Measurements from ENCODE around the gene AFDN. TPM values are rescaled to one million over a fixed set of nuclear protein-coding genes. Genes with fewer than 3 reads are reported as not detected.

AFDN gene
- total and polyA plus RNA-seq, 2 of the 8 experiments (the other 6 are each of a cell fraction or from before 2014, with no cell fraction given) = 53.4 to 192 TPM

DNA sequence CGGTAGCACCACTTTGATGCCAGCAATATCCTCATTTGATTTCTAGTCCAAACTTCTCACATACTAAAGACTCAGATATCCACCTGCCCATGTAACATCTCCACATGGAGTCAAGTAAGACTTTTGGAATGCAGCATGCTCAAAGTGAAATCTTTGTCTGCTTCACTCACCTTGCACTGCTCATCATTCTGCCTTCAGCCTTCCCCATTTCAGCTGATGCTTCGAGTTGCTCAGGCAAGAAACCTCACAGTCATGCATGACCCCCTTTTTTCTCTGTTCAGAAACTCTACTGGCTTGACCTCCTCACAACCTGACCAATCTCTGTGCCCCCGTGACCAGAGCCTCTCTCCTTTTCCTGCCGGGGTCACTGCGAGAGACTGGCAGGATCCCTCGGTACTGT lies 129.8 kb downstream of the AFDN start (continued):
- TF ChIP-seq GTF2F1 (IDR thresholded peaks at IDR 0.05; ENCODE audit: borderline replicate concordance, low read depth, low read length) = no peak

All from H1 (cell line).